Activated T-cell treated with anti-CD3 and anti-CD28 coated beads, Interleukin-2, amount 50 U/mL, for 4 hours (primary cell): Measurements from ENCODE around the gene GPATCH2L. TPM values are rescaled to one million over a fixed set of nuclear protein-coding genes. Genes with fewer than 3 reads are reported as not detected.

Experiments
- ATAC-seq, 2 donors: fragments of 200-7000 bp; cut with Tn5 transposase; one replicate each; pipeline ENCODE4 v1.10.0; 2021
- DNase-seq: peaks from one replicate; pipeline ENCODE4 v3.0.0-alpha.2; 2020
- H3K27me3 Mint-ChIP-seq: one replicate; pipeline ENCODE4 v1.8.0; 2021; ENCODE audit warnings: low read depth, mixed read lengths
- H3K36me3 Mint-ChIP-seq: one replicate; pipeline ENCODE4 v1.8.0; 2022; ENCODE audit warnings: mixed read lengths; ENCODE audit not compliant: insufficient read depth
- H3K4me1 Mint-ChIP-seq: one replicate; pipeline ENCODE4 v1.8.0; 2021; ENCODE audit warnings: low read depth, mixed read lengths
- H3K4me3 Mint-ChIP-seq: one replicate; pipeline ENCODE4 v1.8.0; 2021; ENCODE audit warnings: mild to moderate bottlenecking, moderate library complexity, mixed read lengths
- H3K9me3 Mint-ChIP-seq: one replicate; pipeline ENCODE4 v1.8.0; 2021; ENCODE audit warnings: mixed read lengths
- total RNA-seq, 3 donors: library from RNA; stranded (reverse); gene quantifications; one replicate each; pipeline ENCODE4 v1.2.1, GENCODE V29; 2021

Gene GPATCH2L
- total RNA-seq, 3 donors from 2014 or later = 31.3 to 41.4 (median 40.8) TPM

GRCh38 chr14:76236172-76237130 is 84.7 kb downstream of the GPATCH2L start:
- peaks cover 27% of the 10 kb centered on the region for H3K36me3 Mint-ChIP-seq
- H3K9me3 Mint-ChIP-seq = peaks cover 13% of the 10 kb centered on the region
- H3K27me3 Mint-ChIP-seq = no peaks in the 10 kb centered on the region
- no peak overlapping the region for H3K4me3 Mint-ChIP-seq
- ATAC-seq = no peak
- no peaks in the 10 kb centered on the region for H3K4me1 Mint-ChIP-seq
- no peak for DNase-seq

GRCh38 chr14:76237349-76237990 is 85.7 kb downstream of the GPATCH2L start:
- H3K4me3 Mint-ChIP-seq = no peak overlapping the region
- peaks cover 20% of the 10 kb centered on the region for H3K9me3 Mint-ChIP-seq
- H3K36me3 Mint-ChIP-seq = peaks cover 27% of the 10 kb centered on the region
- DNase-seq = no peak
- no peaks in the 10 kb centered on the region for H3K27me3 Mint-ChIP-seq
- H3K4me1 Mint-ChIP-seq = no peaks in the 10 kb centered on the region
- ATAC-seq = no peak

GRCh38 chr14:76245097-76245496 is 93.4 kb downstream of the GPATCH2L start:
- Mint-ChIP-seq H3K36me3 (no peaks in the 10 kb centered on the region), H3K4me3 (no peak overlapping the region), H3K9me3 (peaks cover 30% of the 10 kb centered on the region), H3K27me3 (no peaks in the 10 kb centered on the region), H3K4me1 (no peaks in the 10 kb centered on the region)
- DNase-seq = no peak
- no peak for ATAC-seq

- H3K4me3 Mint-ChIP-seq = no peak overlapping the region
- no peaks in the 10 kb centered on the region for H3K9me3 Mint-ChIP-seq
- ATAC-seq (no peak), DNase-seq (no peak)
- H3K4me1 Mint-ChIP-seq = no peaks in the 10 kb centered on the region
- H3K36me3 Mint-ChIP-seq = no peaks in the 10 kb centered on the region
- no peaks in the 10 kb centered on the region for H3K27me3 Mint-ChIP-seq
These were observed 98.6 kb downstream of the GPATCH2L start for GRCh38 chr14:76250302-76250701.

- Mint-ChIP-seq H3K4me3 (no peak overlapping the region), H3K27me3 (no peaks in the 10 kb centered on the region), H3K9me3 (no peaks in the 10 kb centered on the region), H3K36me3 (no peaks in the 10 kb centered on the region), H3K4me1 (no peaks in the 10 kb centered on the region)
- DNase-seq (no peak), ATAC-seq (no peak)
These were observed 100.7 kb downstream of the GPATCH2L start for GRCh38 chr14:76252471-76252870.

- H3K36me3 Mint-ChIP-seq = no peaks in the 10 kb centered on the region
- H3K27me3 Mint-ChIP-seq = no peaks in the 10 kb centered on the region
- no peak overlapping the region for H3K4me3 Mint-ChIP-seq
- DNase-seq (no peak), ATAC-seq (no peak)
- no peaks in the 10 kb centered on the region for H3K4me1 Mint-ChIP-seq
- no peaks in the 10 kb centered on the region for H3K9me3 Mint-ChIP-seq
These were observed 101.4 kb downstream of the GPATCH2L start for GRCh38 chr14:76253111-76253510.

GRCh38 chr14:76256545-76256944 is 104.8 kb downstream of the GPATCH2L start:
- H3K27me3 Mint-ChIP-seq = no peaks in the 10 kb centered on the region
- no peak overlapping the region for H3K4me3 Mint-ChIP-seq

GRCh38 chr14:76257111-76257803 is 105.5 kb downstream of the GPATCH2L start:
- no peaks in the 10 kb centered on the region for H3K9me3 Mint-ChIP-seq
- no peak for ATAC-seq
- H3K4me1 Mint-ChIP-seq = no peaks in the 10 kb centered on the region

More at GRCh38 chr14:76256545-76256944, 104.8 kb downstream of the GPATCH2L start:
- no peak for ATAC-seq
- Mint-ChIP-seq H3K9me3 (no peaks in the 10 kb centered on the region), H3K36me3 (no peaks in the 10 kb centered on the region), H3K4me1 (no peaks in the 10 kb centered on the region)
- no peak for DNase-seq

GRCh38 chr14:76257842-76258397 is 106.2 kb downstream of the GPATCH2L start:
- Mint-ChIP-seq H3K9me3 (no peaks in the 10 kb centered on the region), H3K27me3 (no peaks in the 10 kb centered on the region), H3K4me1 (no peaks in the 10 kb centered on the region), H3K4me3 (no peak overlapping the region), H3K36me3 (no peaks in the 10 kb centered on the region)
- ATAC-seq (no peak), DNase-seq (no peak)

More at GRCh38 chr14:76257111-76257803, 105.5 kb downstream of the GPATCH2L start:
- H3K27me3 Mint-ChIP-seq = no peaks in the 10 kb centered on the region
- no peak overlapping the region for H3K4me3 Mint-ChIP-seq
- no peaks in the 10 kb centered on the region for H3K36me3 Mint-ChIP-seq
- no peak for DNase-seq

- DNase-seq (no peak), ATAC-seq (no peak)
- H3K4me3 Mint-ChIP-seq = no peak overlapping the region
- peaks cover 2% of the 10 kb centered on the region for H3K36me3 Mint-ChIP-seq
- no peaks in the 10 kb centered on the region for H3K4me1 Mint-ChIP-seq
- H3K27me3 Mint-ChIP-seq = no peaks in the 10 kb centered on the region
- no peaks in the 10 kb centered on the region for H3K9me3 Mint-ChIP-seq
These were observed 107.5 kb downstream of the GPATCH2L start for GRCh38 chr14:76259029-76259735.

- Mint-ChIP-seq H3K4me3 (no peak overlapping the region), H3K9me3 (no peaks in the 10 kb centered on the region), H3K36me3 (peaks cover 2% of the 10 kb centered on the region), H3K27me3 (peaks cover 5% of the 10 kb centered on the region), H3K4me1 (no peaks in the 10 kb centered on the region)
- DNase-seq = no peak
- no peak for ATAC-seq
These were observed 109.0 kb downstream of the GPATCH2L start for GRCh38 chr14:76260749-76261148.

- Mint-ChIP-seq H3K4me3 (no peak overlapping the region), H3K9me3 (no peaks in the 10 kb centered on the region)
These were observed 109.7 kb downstream of the GPATCH2L start for GRCh38 chr14:76261371-76261811.

GRCh38 chr14:76262641-76263040 is 110.9 kb downstream of the GPATCH2L start:
- Mint-ChIP-seq H3K4me3 (no peak overlapping the region), H3K27me3 (peaks cover 14% of the 10 kb centered on the region), H3K4me1 (no peaks in the 10 kb centered on the region), H3K9me3 (no peaks in the 10 kb centered on the region), H3K36me3 (peaks cover 2% of the 10 kb centered on the region)
- DNase-seq (no peak), ATAC-seq (no peak)

More at GRCh38 chr14:76261371-76261811, 109.7 kb downstream of the GPATCH2L start:
- ATAC-seq = no peak
- Mint-ChIP-seq H3K36me3 (peaks cover 2% of the 10 kb centered on the region), H3K27me3 (peaks cover 8% of the 10 kb centered on the region), H3K4me1 (no peaks in the 10 kb centered on the region)
- DNase-seq = no peak
